ENCODE measurements around the gene FARS2.

FARS2 gene

GRCh38 chr6:5512422-5512821 lies 251.1 kb downstream of the FARS2 start:
- DNase-seq, result no peak

- no peak for DNase-seq
Observed at GRCh38 chr6:5513408-5513807, 252.1 kb downstream of the FARS2 start.

- DNase-seq, result no peak
Observed at GRCh38 chr6:5514353-5514752, 253.0 kb downstream of the FARS2 start.

GRCh38 chr6:5515200-5515599 lies 253.9 kb downstream of the FARS2 start:
- no peak for DNase-seq

- no peak for DNase-seq
Observed at GRCh38 chr6:5516036-5516435, 254.7 kb downstream of the FARS2 start.

- DNase-seq, result no peak
Observed at GRCh38 chr6:5517796-5518195, 256.5 kb downstream of the FARS2 start.

GRCh38 chr6:5518936-5519491 lies 257.7 kb downstream of the FARS2 start:
- DNase-seq, result no peak

GRCh38 chr6:5520796-5521195 lies 259.5 kb downstream of the FARS2 start:
- DNase-seq, result no peak

GRCh38 chr6:5521322-5521721 lies 260.0 kb downstream of the FARS2 start:
- DNase-seq, result no peak

GRCh38 chr6:5522147-5522546 lies 260.8 kb downstream of the FARS2 start:
- no peak for DNase-seq

GRCh38 chr6:5524110-5524509 lies 262.8 kb downstream of the FARS2 start:
- no peak for DNase-seq

- DNase-seq, result no peak
Observed at GRCh38 chr6:5525209-5525608, 263.9 kb downstream of the FARS2 start.

- no peak for DNase-seq
Observed at GRCh38 chr6:5529015-5529414, 267.7 kb downstream of the FARS2 start.

GRCh38 chr6:5529733-5530132 lies 268.4 kb downstream of the FARS2 start:
- DNase-seq, result no peak

GRCh38 chr6:5531161-5531560 lies 269.8 kb downstream of the FARS2 start:
- no peak for DNase-seq

- no peak for DNase-seq
Observed at GRCh38 chr6:5531853-5532375, 270.6 kb downstream of the FARS2 start.

GRCh38 chr6:5532941-5533340 lies 271.6 kb downstream of the FARS2 start:
- DNase-seq, result no peak

- DNase-seq, result no peak
Observed at GRCh38 chr6:5534643-5535042, 273.3 kb downstream of the FARS2 start.

GRCh38 chr6:5536644-5537043 lies 275.3 kb downstream of the FARS2 start:
- no peak for DNase-seq

- no peak for DNase-seq
Observed at GRCh38 chr6:5537132-5537531, 275.8 kb downstream of the FARS2 start.

- no peak for DNase-seq
Observed at GRCh38 chr6:5537967-5538366, 276.7 kb downstream of the FARS2 start.

- DNase-seq, result no peak
Observed at GRCh38 chr6:5540370-5540769, 279.1 kb downstream of the FARS2 start.

GRCh38 chr6:5541025-5541424 lies 279.7 kb downstream of the FARS2 start:
- no peak for DNase-seq

- no peak for DNase-seq
Observed at GRCh38 chr6:5541751-5542432, 280.6 kb downstream of the FARS2 start.

- DNase-seq, result peak; percentile 43
Observed at GRCh38 chr6:5547556-5547955, 286.2 kb downstream of the FARS2 start.

All from femur (tissue), 1 donor.